LNCaP clone FGC (cell line): ENCODE measurements around the gene DRD2.

ENCODE experiments used
- DNase-seq: peaks from one replicate; pipeline ENCODE4 v3.0.0-alpha.2; 2011; ENCODE audit warnings: low read depth
- H3K4me3 ChIP-seq: 2 replicates; pipeline ENCODE4 v1.5.1; 2011; ENCODE audit warnings: mild to moderate bottlenecking, low read depth, low read length, control low read depth
- CTCF ChIP-seq: IDR thresholded peaks from 2 replicates; pipeline ENCODE4 v1.5.1; 2012; ENCODE audit warnings: mild to moderate bottlenecking; ENCODE audit not compliant: control insufficient read depth, insufficient read depth; ENCODE audit errors: extremely low read depth

Gene DRD2

GRCh38 chr11:113405724-113406478, 69.3 kb downstream of the DRD2 start:
- TF ChIP-seq CTCF, result no peak
- DNase-seq, result no peak
- no peak overlapping the region for H3K4me3 ChIP-seq

DNA sequence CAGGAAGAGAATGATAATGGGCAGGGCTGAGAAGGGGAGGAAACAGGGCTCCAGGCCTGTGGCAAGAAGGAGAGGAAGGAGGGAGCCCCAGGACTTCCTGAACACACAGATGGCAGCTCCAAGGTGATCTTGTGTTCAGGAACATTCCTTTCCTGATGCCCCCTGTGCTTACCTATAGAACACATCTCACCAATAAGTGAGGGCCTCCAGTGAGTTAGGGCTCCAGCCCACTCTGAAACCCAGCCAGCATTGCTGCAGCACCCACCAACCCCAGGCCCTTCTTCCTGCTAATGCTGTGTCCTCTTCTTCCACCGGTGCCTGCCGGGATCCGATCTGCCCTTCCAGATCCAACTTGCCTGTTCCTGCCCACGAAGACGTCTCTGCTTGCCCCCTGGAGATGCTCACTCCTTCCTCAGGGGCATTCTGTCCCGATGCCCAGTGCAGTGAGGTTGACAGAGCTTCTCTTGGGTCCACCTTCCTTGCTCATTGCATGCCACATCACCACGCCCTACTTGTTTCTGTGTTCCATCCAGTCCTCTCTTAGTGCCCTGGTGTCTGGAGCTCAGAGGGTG, 70.3 kb downstream of the DRD2 start:
- DNase-seq, result no peak
- H3K4me3 ChIP-seq, result no peak overlapping the region
- no peak for TF ChIP-seq CTCF

DNA sequence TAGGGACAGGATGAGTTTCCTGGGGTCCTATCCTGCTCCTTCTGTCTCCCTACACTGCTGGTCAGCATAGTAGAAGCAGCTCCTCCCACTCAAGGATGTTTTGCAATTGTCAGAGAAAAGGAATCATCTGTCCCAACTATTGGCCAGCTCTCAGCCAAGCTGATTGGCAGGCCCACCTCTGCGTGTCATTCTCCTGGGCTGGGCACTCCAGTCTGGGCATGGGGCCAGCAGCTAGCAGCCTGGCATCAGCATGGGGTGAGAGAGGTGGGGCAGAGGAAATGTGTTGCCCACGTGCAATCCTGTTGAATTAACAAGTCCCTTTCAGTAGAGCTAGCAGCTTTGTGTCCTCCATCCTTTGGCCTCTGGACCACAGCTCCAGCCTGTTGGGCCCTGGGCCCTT, 73.5 kb downstream of the DRD2 start:
- H3K4me3 ChIP-seq, result no peak overlapping the region
- peak; percentile 78 for DNase-seq
- TF ChIP-seq CTCF, result no peak

GRCh38 chr11:113400631-113401230, 74.5 kb downstream of the DRD2 start:
- TF ChIP-seq CTCF, result no peak
- DNase-seq, result no peak
- no peak overlapping the region for H3K4me3 ChIP-seq

DNA sequence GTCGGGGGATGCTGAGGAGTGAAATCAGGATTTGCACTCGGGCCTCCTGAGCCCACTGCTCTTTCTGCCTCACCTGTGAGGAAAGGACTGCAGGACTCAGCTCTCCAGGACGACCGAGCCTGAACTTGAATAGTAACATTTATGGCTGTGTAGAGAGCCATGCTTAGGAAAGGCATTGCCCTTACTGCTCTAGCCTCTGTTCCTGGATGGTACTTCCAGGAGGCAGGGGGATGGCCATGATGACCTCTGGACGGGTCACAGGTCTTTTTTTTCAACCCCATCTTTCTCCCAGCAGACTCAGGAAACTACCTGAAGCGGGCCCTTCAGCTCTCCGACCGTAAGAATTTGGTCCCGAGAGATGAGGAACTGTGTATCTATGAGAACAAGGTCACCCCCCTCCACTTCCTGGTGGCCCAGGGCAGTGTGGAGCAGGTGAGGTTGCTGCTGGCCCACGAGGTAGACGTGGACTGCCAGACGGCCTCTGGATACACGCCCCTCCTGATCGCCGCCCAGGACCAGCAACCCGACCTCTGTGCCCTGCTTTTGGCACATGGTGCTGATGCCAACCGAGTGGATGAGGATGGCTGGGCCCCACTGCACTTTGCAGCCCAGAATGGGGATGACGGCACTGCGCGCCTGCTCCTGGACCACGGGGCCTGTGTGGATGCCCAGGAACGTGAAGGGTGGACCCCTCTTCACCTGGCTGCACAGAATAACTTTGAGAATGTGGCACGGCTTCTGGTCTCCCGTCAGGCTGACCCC, 76.3 kb downstream of the DRD2 start:
- no peak overlapping the region for H3K4me3 ChIP-seq
- DNase-seq, result no peak
- no peak for TF ChIP-seq CTCF

DNA sequence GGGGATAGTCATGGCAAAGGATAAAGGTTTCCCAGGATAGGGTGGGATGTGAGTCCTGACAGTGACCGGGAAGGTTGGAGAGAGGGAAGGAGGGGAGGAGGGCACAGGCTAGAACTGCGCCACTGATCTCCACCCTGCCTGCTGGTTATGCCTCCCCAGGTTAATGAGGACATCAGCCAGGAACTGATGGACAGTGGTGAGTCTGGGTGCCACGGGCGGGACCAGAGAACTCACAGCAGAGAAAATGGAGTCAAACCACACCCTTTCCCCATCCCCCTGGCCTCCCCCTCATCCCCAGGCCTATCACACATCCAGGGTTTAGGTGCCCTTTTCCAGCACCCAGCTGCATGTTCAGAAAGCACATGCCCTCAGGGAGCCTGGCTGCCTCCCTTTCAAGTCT, 77.4 kb downstream of the DRD2 start:
- no peak overlapping the region for H3K4me3 ChIP-seq
- no peak for TF ChIP-seq CTCF
- DNase-seq, result no peak
